ENCODE data around the gene CFAP221.

GRCh38 chr2:119679846-119680245, 135.6 kb downstream of the CFAP221 start:
- TF ChIP-seq CTCF (IDR thresholded peaks at IDR 0.05) (no peak), POLR2A (IDR thresholded peaks at IDR 0.05) (no peak)
